GM19467 (cell line): ENCODE data around the gene PWWP2B.

Experiments used
- ATAC-seq: cut with Tn5 transposase; IDR thresholded peaks from one replicate; pipeline ENCODE4 v1.9.1; 2021; ENCODE audit warnings: mild to moderate bottlenecking, moderate library complexity; ENCODE audit not compliant: unreplicated experiment

The PWWP2B gene

DNA sequence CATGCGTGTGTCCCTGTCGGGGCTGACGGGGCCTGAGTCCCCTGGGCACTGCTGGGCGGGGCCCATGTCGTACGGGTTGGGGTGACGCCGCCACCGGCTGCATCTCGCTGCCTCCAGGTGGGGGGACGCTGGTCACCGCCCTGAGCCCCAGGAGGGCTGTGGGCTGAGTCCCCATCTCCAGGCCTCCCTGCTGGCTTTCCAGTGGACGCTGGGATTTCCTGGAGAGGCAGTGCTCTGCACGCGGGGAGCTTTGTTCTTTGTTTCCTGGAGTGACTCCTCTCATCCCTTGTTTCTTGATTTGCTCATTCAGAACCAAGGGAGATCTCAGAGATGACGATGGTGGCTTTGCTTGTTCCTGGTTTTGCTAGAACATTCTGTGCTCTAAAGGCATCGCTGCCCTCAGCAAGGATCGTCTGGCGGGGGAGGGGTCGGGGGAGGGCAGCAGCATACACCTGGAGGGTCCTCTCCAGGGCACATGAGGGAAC, 21.0 kb downstream of the PWWP2B start:
- ATAC-seq, result no peak

DNA sequence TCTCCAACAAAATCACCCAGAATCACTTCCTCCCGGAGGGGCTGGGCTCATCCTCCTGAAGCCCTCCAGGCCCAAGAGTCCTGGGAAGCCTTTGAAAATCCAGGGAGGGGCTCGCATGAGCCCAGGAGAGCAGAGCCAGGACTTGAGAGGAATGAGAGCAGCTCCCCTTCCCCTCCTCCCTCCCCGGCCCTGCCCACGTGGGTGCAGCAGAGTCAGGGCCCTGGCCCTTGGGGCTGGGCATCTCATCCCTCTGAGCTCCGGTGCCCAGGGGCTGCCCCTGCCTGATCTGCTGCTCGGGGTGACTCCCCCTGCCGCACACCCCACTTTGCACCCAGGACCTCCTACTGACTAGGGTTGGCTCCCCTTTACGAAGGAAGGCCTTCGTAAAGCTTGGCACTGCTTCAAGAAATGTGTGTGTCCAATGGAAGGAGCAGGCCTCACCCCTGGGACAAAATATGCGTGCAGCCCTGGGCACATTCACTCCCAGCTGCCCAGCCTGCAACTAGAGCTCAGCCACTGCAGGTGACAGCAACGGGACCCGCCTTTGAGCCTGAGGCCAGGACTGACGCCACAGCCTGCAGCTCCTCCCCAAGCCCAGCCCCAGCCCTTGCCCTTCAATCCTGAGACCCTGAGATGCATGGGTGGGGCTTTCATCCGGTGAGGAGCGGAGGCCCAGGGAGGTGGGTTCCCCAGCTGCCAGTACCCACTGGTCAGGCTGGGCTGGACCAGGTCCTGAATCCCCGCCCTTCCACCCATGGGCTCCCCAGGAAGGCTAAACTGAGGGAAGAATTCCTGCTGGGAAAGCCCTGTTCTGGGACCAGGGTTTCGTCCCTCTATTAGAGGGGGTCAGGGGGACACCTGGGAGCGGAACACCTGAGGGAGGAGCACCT, 21.8 kb downstream of the PWWP2B start:
- no peak for ATAC-seq

DNA sequence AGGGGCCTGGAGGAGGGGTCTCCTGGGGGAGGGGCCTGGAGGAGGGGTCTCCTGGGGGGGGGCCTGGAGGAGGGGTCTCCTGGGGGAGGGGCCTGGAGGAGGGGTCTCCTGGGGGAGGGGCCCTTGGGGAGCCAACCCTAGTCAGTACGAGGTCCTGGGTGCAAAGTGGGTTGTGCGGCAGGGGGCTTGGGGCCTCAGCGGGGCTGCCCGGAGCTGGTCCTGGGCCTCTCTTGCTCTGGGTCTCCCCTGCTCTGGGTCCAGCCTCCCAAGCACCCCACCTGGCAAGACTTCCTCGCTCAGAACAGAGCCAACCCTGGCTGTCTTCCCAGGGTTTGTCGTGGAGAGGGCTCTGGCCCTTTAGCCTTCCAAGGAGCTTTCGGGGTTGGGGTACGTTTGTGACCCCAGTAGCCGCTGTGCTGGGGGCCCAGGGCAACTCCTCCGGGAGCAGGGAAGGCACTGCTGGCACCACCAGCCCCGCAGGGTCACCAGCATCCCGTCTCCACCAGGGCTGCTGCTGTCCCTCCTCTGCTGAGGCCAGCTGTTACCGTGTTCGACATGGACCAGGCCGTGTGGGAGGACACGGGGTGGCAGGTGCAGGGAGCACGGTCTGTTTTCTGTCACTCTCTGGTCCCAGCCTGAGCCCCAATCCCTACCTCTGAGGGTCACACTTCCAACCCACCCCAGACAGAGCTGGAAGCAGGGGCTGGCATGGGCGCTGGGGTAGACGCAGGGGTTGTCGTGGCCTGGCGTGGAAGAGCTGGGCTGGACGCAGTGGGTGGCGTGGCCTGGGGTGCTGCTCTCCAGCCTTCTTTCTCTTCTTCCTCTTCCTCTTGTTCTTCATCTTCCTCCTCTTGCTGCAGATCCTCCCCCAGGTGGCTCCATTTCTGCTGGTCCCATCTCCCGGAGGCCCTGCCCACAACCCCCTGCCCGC, 22.8 kb downstream of the PWWP2B start:
- no peak for ATAC-seq

DNA sequence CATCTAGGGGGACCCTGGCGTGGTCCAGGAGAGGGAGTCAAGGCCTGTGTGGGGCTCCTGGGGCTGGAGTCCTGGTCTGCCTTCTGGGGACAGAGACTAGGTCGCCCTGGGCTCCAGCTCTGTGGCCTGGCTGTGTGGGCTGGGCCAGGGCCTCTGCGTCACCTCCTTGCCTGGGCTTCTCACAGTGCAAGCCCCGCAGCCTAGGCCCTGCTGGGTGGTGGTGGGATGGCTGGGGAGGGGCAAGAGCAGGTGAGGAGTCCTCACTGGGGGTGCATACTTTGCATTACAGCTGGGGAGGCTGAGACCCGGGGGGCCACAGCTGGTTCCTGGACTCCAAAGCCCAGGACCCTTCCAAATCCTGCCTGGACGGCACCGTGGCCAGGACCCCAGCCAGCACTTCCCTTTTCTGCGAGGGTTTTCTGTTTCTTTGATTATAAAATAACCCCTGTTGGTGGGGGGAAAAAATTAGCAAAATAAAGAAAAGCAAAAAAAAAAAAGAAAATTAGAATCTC, 23.5 kb downstream of the PWWP2B start:
- no peak for ATAC-seq

DNA sequence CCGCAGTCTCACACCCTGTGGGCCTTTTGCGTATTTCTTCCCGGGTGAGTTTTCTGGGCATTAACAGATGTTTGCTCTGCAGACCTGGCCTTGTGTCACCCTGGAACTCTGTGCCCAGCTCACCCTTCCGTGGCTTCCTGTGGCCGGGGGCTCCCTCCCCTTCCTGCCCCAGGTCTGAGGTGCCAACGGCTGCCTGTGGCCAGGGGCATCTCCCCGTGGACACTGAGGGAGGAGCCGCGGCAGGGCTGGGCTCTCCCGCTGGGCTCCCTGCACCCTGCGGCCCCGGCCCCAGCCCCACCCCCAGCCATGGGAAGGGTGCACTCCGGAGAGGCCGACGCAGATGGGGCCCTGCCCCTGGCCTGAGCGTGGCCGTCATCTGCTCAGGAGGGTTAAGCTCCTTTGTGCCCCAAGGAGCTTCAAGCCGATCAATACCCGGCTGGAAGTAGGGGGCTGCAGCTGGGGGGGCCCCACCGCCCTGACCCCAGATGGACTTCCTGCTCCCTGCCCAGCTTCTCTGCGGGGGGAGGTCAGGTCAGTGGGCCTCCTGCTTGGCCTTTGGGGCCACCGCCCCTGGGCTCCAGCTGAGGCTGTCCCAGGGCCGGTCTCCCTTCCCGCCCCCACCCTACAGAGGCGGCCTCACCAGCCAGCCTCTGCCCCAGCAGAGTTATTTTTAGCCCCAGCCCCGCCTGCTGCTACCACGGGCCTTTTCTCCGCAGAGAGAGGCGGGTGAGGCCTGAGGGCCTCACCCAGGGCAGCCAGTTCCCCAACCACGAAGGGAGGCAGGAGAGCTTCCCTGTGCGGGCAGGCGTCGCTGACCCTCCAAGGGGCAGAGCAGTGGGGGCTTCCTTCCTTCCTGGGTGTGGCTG, 24.2 kb downstream of the PWWP2B start:
- no peak for ATAC-seq

DNA sequence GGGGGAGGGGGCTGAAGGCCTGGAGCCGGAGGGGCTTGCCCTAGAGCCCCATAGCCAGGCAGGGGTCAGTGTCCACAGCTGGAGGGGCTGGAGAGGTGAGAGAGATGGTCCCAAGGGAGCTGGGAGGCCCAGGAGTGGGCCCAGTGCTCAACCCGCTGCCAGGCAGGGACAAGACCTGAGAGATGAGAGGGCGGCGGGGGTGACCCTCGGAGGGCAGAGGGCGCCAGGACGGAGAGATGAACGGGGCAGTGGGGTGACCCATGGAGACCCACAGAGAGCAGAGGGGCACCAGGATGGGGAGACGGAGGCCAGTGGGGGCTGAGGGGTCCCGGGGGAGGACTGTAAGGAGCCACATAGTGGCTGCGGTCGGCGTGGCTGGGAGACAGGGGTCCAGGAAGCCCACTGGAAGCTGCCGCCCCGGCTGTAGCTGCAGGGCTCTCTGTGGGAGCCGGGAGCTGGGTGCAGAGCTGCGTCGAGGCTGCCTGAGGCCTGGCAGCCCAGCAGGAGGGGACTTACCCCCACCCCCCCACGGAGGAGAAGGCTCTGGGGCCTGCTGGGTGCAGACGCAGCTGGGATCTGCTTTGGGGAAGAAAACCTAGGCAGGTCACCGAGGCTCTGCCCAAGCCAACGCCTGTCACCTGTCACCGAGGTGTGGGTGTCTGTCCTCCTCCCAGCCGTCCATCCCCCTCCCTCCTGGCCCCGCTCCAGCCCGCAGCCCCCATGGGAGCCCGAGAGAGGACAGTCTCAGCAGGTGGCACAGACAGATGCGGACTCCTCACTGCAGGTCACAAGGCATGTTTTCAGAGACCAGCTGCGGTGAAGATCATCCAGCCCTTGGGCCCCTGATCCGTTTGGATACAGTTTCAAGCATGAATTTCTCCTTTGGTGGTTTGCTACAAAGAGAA, 25.1 kb downstream of the PWWP2B start:
- ATAC-seq, result no peak

DNA sequence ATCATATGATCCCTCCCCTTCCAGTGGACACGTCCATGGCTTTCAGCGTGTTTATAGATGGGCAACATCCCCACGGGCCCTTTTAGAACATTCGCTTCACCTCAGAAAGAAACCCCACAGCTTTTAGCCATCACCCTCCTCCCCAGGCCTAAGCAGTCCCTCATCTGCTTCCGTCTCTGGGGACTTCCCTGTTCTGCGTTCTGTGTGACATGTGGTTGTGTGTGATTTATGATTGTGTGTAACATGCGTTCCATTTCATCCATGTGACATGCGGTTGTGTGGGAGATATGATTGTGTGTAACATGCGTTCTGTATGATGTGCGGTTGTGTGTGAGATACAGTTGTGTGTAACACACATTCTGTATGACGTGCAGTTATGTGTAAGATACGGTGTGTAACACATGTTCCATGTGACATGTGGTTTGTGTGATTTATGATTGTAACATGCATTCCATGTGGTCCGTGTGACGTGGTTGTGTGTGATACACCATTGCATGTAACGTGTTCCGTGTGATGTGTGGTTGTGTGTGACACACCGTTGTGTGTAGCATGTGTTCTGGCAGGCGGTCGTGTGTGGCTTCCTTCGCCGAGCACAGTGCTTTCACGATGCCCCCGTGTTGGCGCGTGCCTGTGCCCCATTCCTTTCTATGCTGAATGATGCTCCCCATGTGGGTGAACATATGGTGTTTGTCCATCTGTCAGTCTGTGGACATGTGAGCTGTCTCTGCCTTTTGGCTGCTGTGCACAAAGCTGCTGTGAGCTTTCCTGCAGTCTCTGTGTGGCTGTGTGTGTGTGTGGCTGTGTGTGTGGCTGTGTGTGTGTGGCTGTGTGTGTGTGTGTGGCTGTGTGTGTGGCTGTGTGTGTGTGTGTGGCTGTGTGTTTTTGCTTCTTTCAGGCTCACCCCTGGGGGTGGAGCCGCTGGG, 26.2 kb downstream of the PWWP2B start:
- ATAC-seq, result no peak

DNA sequence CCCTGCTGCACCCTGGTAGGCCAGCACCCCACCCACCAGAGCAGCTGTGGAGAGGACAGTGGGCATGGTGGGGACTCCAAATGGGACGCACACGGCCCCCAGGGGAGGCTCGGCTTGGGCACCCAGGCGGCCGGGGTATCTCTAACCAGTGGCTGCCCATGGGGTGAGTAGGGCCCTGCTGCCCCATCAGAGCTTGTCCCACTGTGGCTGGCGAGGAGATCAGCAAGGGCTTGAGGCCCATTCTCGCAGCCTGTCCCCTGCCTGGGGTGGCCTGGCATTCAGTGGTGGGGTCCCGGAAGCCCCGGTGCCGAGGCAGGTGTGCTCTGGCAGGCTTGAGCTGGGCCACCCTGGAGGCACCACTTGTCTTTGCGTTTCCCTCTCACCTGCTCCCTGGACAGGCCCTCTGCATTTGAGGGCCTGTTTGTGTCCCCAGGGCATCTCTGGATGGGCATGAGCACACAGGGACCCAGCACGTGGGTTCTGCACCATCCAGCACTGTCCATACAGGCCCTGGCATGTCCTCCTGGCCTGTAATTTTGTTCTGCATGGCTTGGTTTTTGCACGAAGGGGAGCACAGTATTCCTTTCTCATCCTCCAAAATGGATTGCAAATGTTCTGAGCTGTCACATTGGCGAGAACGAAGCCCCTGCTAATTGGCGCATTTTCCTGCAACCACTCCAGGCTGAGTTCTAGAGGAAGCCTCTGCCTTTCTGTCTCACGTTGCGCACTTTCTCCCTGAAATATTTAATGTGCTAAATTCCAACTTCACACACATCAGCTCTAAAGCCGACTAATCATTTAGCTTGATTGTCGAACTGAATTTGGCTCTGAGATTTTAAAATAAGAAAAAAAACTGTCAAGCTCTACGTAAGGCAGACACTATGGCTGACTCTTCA, 27.2 kb downstream of the PWWP2B start:
- ATAC-seq, result no peak

DNA sequence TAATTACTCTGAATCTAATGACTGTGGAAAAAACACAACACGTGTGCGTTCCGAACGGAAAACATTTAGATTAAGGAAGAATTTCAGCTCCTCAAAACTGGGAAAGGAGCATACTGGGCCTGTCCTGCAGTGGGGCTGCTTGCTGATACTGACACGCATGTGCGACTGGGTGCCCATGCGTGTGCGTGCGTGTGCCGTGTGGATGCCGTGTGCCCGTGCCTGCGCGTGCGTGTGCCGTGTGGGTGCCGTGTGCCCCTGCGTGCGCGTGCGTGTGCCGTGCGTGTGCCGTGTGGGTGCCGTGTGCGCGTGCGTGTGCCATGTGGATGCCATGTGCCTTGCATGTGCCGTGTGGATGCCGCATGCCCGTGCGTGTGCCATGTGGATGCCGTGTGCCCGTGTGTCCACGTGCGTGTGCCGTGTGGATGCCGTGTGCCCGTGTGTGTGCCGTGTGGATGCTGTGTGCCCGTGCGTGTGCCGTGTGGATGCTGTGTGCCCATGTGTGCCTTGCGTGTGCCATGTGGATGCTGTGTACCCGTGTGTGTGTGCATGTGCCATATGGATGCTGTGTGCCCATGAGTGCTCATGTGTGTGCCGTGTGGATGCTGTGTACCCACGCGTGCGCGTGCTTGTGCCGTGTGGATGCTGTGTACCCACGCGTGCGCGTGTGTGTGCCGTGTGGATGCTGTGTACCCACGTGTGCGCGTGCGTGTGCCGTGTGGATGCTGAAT, 28.2 kb downstream of the PWWP2B start:
- ATAC-seq, result no peak

DNA sequence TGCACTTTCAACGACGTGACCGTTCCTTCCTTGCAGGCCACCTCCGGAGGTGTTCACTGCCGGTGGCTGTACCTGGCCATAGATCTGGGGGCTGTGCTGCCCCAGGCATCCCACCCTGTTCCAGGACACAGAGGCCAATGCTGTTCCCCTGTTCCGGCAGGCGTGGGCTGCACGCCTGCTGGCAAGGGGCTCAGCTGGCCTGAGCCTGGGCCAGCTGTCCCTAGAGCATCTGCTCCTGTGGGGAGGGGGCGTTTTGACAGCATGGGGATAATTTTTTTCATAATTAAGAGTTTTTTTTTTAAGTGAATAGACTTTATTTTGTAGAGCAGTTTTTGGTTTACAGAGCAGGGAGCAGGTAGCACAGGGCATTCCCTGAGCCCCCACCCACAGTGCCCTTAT, 28.8 kb downstream of the PWWP2B start:
- ATAC-seq, result no peak

DNA sequence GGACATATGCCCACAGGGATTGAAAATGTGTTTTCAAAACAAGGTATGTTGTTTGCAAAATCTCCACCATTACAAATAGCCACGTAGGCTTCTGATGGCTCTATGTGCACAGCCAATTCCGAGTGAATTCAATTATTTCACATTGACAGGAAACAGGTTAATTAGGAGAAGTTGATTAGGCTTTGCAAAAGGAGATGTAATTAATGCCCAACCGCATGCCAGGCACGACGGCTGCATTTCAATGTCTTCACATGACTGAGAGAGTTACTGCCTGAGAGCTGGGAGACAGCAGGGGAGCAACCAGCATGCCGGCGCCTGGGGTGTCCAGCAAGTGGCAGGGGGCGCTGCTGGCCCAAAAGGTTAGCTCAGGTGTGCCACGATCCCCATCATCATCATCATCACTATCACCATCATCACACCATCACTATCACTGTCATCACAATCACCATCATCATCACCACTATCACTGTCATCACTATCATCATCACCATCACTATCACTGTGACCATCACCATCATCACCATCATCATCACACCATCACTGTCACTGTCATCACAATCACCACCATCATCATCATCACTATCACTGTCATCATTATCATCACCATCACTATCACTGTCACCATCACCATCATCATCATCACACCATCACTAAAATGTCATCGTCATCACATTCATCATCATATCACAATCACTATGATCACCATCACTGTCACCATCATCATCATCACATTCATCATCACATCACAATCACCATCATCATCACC, 30.2 kb downstream of the PWWP2B start:
- no peak for ATAC-seq

DNA sequence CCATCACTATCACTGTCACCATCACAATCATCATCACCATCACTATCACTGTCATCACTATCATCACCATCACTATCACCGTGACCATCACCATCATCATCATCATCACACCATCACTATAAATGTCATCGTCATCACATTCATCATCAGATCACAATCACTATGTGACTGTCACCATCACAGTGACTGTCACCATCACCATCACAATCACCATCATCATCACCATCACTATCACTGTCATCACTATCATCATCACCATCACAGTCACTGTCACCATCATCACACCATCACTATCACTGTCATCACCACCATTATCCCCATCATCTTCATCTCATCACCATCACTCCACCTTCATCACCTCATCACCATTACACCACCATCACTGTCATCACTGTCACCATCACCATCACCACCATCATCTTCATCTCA, 31.0 kb downstream of the PWWP2B start:
- no peak for ATAC-seq

DNA sequence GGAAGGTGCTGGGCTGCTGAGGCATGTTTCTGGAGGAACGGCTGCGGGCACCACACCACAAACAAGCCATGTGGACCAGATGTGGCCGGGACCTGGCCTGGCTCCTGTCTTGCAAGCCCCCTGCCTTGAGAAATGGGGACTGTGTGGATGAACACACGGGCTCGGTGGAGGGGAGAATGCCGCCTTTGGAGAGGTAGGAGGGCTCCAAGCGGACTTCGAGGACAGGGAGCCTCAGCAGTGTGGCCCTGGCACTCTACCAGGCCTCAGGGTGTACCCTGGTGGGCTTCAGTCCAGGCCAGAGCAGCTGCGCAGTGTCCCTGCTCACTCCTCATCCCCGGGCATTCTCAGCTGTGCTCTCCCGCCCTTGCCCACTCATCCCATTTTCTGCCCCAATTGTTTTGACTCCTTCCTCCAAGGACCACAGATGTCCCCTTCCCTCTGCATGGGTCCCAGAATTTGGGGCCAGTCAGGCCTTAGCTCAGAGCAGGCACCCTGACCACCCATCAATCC, 31.5 kb downstream of the PWWP2B start:
- ATAC-seq, result no peak

DNA sequence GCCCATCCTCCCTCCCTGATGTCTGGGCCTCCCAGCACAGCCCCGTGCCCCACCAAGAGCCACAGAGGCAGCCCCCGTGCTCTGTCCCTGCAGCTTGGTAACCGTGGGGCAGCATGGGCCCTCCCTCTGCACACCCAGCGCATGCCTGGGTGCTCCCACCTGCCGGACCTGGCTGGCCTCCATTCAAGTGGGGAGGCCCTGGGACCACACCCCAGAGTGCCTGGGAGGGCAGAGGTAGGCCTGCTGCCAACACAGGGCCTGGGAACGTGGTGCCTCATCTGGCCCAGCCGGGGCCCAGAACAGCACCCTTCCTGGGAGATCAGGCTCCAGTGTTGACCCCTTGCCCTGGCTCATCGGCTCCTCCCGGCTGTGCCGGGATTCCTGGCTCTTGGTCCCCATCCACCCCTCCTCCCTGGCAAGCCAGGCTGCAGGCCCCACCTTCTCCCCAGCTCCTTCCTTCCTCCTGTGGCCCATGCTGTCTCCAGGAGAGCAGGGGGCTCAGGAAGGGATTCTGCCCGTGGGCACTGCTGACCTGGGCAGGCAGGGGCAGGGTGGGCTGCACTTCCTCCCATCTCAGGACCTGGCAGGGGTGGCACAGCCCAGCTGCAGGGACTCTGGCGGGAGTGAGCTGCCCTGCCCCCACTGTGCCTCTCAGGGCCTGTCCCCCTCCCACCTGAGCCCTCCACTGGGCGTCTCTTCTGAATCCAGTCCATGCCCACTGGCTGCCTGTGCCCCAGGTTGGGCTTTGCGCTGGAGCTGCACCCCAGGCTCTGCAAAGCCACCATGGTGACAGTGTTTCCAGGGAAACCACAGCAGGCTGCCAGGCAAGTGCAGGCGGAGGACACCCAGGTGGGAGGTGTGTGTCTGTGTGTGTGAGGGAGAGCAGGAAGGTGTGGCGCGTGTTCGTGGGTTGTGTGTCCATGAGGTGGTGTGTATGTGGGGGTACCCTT, 32.6 kb downstream of the PWWP2B start:
- ATAC-seq, result no peak
